Measurements from ENCODE around the gene PDGFRB. TPM values are rescaled to one million over a fixed set of nuclear protein-coding genes. Genes with fewer than 3 reads are reported as not detected.

The PDGFRB gene
- total and polyA plus RNA-seq, 2 of the 8 experiments (the other 6 are each of a cell fraction or from before 2014, with no cell fraction given) = 4.2 to 13.7 TPM

DNA sequence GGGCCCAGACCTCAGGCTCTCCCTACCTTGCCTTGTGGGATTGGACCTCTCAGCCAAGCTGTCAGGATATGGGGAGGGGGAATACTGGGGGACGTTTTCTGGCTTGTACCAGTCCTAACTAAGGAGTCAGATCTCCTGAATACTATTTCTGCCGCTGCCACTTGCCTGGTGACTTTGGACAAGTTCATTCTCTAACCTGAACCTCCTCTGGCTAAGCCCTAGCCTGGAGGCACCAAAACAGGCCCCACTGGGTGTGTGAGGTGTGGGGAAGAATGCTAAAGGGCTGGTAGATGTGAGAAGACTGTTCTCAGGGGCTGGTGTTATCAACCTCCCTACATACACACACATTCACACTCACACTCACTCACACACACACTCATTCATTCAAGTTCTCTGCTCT is 35.3 kb upstream of the PDGFRB start (continued):
- TF ChIP-seq, protein P1, sequence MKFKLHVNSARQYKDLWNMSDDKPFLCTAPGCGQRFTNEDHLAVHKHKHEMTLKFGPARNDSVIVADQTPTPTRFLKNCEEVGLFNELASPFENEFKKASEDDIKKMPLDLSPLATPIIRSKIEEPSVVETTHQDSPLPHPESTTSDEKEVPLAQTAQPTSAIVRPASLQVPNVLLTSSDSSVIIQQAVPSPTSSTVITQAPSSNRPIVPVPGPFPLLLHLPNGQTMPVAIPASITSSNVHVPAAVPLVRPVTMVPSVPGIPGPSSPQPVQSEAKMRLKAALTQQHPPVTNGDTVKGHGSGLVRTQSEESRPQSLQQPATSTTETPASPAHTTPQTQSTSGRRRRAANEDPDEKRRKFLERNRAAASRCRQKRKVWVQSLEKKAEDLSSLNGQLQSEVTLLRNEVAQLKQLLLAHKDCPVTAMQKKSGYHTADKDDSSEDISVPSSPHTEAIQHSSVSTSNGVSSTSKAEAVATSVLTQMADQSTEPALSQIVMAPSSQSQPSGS (IDR thresholded peaks at IDR 0.05; ENCODE audit: low read length) = no peak
- TF ChIP-seq CREB1 (IDR thresholded peaks at IDR 0.05) = no peak

Data from H1 (cell line).